PC-9 (cell line): ENCODE measurements around the gene LRFN5.

Experiments used
- EZH2 ChIP-seq: fragments of 200-600 bp; sonication (generic); IDR thresholded peaks from 2 replicates; pipeline ENCODE4 v1.8.0; 2017; ENCODE audit warnings: antibody characterized with exemption, low read depth
- TF ChIP-seq, protein P1 (sequence below): fragments of 200-600 bp; sonication (generic); conservative IDR thresholded peaks from 2 replicates; pipeline ENCODE4 v1.6.1; 2017; ENCODE audit warnings: mixed run types, antibody characterized with exemption, mild to moderate bottlenecking, moderate library complexity

DNA sequence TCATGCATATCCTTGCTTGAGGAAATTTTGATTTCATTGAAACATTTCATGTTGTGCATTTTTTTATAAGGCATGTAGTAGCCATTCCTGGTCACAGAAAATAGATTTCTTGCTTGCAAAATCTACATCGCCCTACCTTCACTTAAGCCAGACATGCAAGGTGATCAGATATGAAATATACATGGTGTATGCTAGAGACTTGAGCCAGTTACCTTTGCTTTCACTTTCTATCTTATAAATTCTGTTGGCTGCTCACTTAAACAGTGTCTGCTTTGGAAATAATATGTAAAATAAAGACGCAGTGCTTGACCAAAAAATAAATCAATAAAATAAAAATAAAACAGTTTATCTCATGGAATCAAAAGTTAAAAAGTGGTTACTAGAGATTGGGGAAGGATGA lies 136.5 kb downstream of the LRFN5 start:
- TF ChIP-seq, protein P1, sequence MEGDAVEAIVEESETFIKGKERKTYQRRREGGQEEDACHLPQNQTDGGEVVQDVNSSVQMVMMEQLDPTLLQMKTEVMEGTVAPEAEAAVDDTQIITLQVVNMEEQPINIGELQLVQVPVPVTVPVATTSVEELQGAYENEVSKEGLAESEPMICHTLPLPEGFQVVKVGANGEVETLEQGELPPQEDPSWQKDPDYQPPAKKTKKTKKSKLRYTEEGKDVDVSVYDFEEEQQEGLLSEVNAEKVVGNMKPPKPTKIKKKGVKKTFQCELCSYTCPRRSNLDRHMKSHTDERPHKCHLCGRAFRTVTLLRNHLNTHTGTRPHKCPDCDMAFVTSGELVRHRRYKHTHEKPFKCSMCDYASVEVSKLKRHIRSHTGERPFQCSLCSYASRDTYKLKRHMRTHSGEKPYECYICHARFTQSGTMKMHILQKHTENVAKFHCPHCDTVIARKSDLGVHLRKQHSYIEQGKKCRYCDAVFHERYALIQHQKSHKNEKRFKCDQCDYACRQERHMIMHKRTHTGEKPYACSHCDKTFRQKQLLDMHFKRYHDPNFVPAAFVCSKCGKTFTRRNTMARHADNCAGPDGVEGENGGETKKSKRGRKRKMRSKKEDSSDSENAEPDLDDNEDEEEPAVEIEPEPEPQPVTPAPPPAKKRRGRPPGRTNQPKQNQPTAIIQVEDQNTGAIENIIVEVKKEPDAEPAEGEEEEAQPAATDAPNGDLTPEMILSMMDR = no peak
- TF ChIP-seq EZH2 = no peak
